Activated CD4-positive, alpha-beta T cell treated with anti-CD3 and anti-CD28 coated beads for 36 hours (primary cell): ENCODE measurements around the gene P2RY1. TPM values are rescaled to one million over a fixed set of nuclear protein-coding genes. Genes with fewer than 3 reads are reported as not detected.

Experiments
- ATAC-seq: fragments of 200-7000 bp; cut with Tn5 transposase; one replicate; pipeline ENCODE4 v1.10.0; 2021; ENCODE audit warnings: mild to moderate bottlenecking, moderate library complexity
- CTCF ChIA-PET: fragments of 350-600 bp; sonication (Branson Sonifier 250); formaldehyde crosslinking; loops from one replicate; lab custom pipeline; 2021; ENCODE audit warnings: antibody characterized with exemption; lab: Charles Lee
- POLR2A ChIA-PET: fragments of 350-600 bp; sonication (Branson Sonifier 250); formaldehyde crosslinking; loops from one replicate; lab custom pipeline; 2021; ENCODE audit warnings: antibody characterized with exemption, inconsistent platforms; lab: Charles Lee
- DNase-seq: peaks from one replicate; pipeline ENCODE4 v3.0.0-alpha.2; 2020
- H3K27ac Mint-ChIP-seq: one replicate; pipeline ENCODE4 v1.8.0; 2021; ENCODE audit warnings: mixed read lengths
- H3K27me3 Mint-ChIP-seq: one replicate; pipeline ENCODE4 v1.8.0; 2021; ENCODE audit warnings: mixed read lengths
- H3K36me3 Mint-ChIP-seq: one replicate; pipeline ENCODE4 v1.8.0; 2021; ENCODE audit warnings: low read depth, mixed read lengths
- H3K4me1 Mint-ChIP-seq: one replicate; pipeline ENCODE4 v1.8.0; 2021; ENCODE audit warnings: mixed read lengths
- H3K4me3 Mint-ChIP-seq: one replicate; pipeline ENCODE4 v1.8.0; 2021; ENCODE audit warnings: mild to moderate bottlenecking, moderate library complexity, mixed read lengths
- H3K9me3 Mint-ChIP-seq: one replicate; pipeline ENCODE4 v1.8.0; 2021; ENCODE audit warnings: low read depth, mixed read lengths
- intact Hi-C, 2 experiments: fragments of 100-400 bp; cut with DNase I in 1 of 2; cut with micrococcal nuclease in 1 of 2; formaldehyde crosslinking; loops; one replicate each; pipeline versions ENCODE4 v1.14.2 to v1.15.1; 2022 to 2024; cut with DNase I, micrococcal nuclease
- total RNA-seq, 2 experiments: library from RNA; stranded (reverse); gene quantifications; one replicate each; pipeline ENCODE4 v1.2.3, GENCODE V29; 2021

Gene P2RY1
- total RNA-seq, 2 experiments from 2014 or later = 1.1 to 1.8 TPM

DNA sequence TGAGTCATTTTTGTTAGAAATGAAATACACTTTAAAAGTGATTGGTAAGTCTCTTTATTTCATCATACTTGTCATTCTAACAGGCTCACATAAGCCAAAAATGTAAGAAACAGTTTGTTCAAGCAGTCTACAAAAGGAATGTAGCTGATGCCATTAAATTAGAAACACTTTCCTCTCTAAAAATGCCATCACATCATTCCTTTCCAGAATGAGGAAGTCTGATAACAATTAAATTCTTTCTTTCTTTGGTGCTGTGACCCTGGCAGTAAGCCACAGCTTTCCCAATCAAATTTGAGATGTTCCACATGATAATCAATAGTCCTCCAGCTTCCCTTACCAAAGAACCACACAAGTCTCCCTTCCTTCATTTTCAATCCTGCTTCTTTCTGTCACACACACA lies 9.4 kb upstream of the P2RY1 start:
- H3K36me3 Mint-ChIP-seq = no peaks in the 10 kb centered on the region
- H3K4me1 Mint-ChIP-seq = no peaks in the 10 kb centered on the region
- ChIA-PET POLR2A (no interaction called here), CTCF (no interaction called here)
- intact Hi-C loops = no loop called here
- no peak overlapping the region for H3K4me3 Mint-ChIP-seq
- no peak overlapping the region for H3K27ac Mint-ChIP-seq
- no peak for DNase-seq
- no peak for ATAC-seq
- peaks cover 3% of the 10 kb centered on the region for H3K27me3 Mint-ChIP-seq
- H3K9me3 Mint-ChIP-seq = no peaks in the 10 kb centered on the region

DNA sequence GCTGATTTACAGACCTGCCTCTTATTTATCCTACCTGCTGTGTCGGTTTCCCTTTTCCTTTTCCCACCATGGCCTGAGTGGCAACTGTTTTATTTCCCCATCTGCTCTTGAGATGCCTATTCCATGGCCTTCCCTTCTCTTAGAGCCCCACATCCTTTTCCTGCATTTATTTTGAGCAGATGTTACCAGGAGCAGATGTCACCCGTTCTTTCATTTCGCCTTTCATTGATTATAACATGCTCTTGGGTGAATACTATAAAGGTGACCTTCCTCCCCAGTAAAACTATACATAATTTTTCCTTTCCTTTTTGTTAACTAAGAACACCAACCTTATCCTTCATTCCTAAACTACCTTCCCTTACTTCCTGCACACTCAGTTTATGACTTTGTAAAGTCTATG lies 8.5 kb upstream of the P2RY1 start:
- ChIA-PET CTCF (no interaction called here), POLR2A (no interaction called here)
- intact Hi-C loops = no loop called here
- DNase-seq (no peak), ATAC-seq (no peak)
- Mint-ChIP-seq H3K9me3 (no peaks in the 10 kb centered on the region), H3K27me3 (peaks cover 3% of the 10 kb centered on the region), H3K27ac (no peak overlapping the region), H3K36me3 (no peaks in the 10 kb centered on the region), H3K4me1 (no peaks in the 10 kb centered on the region), H3K4me3 (no peak overlapping the region)

DNA sequence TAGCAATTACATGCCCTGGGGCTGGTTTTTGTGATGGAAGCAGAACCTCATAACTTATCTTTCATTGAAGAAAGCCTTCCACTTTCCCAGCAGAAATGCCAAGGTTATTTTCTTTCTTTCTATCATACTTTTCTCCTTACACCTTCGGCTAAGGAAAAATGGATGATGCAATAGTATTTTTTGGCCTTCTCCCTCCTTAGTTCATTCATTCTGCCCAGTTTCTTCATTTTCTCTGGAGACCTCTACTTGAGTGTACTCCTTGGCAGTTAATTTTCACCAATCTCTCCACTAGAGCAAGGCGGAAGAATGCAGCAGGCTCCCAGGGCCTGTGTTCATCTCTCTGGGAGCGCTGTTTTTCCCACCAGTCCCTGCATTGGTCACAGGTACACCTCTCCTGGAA lies 7.6 kb upstream of the P2RY1 start:
- peaks cover 3% of the 10 kb centered on the region for H3K27me3 Mint-ChIP-seq
- POLR2A ChIA-PET = no interaction called here

DNA sequence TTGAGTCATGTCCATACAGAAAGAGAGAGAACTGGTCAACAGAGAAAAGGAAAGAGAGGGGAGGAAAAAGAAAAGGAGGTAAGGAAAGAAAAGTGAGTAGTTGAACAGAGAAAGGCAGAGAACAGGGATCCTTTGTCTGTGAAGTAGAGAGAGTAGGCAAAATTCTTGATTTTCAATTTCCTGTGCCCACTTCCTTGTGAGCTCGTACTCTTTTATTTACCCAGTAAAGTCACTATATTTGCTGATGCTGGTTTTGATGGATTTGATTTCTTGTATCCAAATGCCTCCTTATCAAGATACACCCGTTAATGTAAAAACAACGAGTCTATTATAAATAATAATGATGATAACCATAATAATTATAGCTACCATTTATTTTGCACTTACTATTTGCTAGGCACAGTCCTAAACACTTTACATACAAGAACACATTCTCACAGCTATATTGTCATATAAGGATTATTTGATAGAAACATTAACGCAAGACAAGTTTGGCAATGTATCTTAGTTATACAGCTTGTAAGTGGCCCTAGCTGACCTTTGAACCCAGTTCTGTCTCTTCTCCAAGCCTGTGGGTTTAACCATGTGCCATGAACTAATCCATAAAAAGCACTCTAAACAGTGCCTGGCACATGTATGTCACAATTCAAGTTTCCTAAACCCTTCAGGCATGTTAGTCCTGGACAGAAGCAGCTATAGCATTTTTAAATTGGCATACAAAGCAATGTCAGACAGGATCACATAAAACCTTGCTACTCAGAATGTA lies 6.7 kb upstream of the P2RY1 start:
- H3K36me3 Mint-ChIP-seq = no peaks in the 10 kb centered on the region
- DNase-seq = no peak
- ChIA-PET CTCF (interaction anchor here (0.7 kb wide), 1 partner anchor 15 kb away, joined by 3 read pairs; no protein-coding TSS in a partner anchor), POLR2A (no interaction called here)
- no peak overlapping the region for H3K4me3 Mint-ChIP-seq
- no peaks in the 10 kb centered on the region for H3K4me1 Mint-ChIP-seq
- H3K27ac Mint-ChIP-seq = no peak overlapping the region
- ATAC-seq = no peak
- H3K9me3 Mint-ChIP-seq = no peaks in the 10 kb centered on the region
- intact Hi-C loops = no loop called here
- H3K27me3 Mint-ChIP-seq = peaks cover 6% of the 10 kb centered on the region

More for the DNA sequence above, 7.6 kb upstream of the P2RY1 start:
- no peaks in the 10 kb centered on the region for H3K36me3 Mint-ChIP-seq
- H3K27ac Mint-ChIP-seq = no peak overlapping the region
- ATAC-seq = no peak
- H3K4me3 Mint-ChIP-seq = no peak overlapping the region
- no peaks in the 10 kb centered on the region for H3K9me3 Mint-ChIP-seq
- no peak for DNase-seq
- no peaks in the 10 kb centered on the region for H3K4me1 Mint-ChIP-seq
- CTCF ChIA-PET = no interaction called here
- intact Hi-C loops = no loop called here

DNA sequence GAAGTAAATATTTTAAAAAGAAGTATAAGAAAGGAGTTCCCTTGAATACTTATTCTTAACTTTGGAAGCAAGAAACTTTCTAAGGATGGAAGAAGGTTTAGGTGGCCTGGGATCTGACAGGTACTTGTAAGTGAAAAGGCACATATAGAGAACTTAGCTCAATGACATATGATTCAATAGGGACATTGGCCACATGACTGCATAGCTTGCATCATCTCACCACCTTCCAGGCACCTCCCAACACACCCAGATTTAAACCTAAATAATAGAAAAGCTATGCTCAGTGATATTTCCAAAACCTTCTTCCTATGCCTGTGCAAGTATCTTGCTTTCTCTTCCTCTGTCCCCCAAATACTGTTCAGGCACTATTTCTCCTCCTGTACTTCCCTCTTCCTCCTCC lies 4.7 kb upstream of the P2RY1 start:
- H3K27ac Mint-ChIP-seq = no peak overlapping the region
- peaks cover 5% of the 10 kb centered on the region for H3K4me1 Mint-ChIP-seq
- intact Hi-C loops = loop anchor here in 1 of 2 experiments (10.0 kb wide), 1 partner anchor 355 kb away; no protein-coding TSS in a partner anchor
- H3K27me3 Mint-ChIP-seq = peaks cover 10% of the 10 kb centered on the region
- DNase-seq (peak; percentile 4), ATAC-seq (no peak)
- ChIA-PET CTCF (no interaction called here), POLR2A (no interaction called here)
- H3K4me3 Mint-ChIP-seq = no peak overlapping the region
- no peaks in the 10 kb centered on the region for H3K36me3 Mint-ChIP-seq
- no peaks in the 10 kb centered on the region for H3K9me3 Mint-ChIP-seq

DNA sequence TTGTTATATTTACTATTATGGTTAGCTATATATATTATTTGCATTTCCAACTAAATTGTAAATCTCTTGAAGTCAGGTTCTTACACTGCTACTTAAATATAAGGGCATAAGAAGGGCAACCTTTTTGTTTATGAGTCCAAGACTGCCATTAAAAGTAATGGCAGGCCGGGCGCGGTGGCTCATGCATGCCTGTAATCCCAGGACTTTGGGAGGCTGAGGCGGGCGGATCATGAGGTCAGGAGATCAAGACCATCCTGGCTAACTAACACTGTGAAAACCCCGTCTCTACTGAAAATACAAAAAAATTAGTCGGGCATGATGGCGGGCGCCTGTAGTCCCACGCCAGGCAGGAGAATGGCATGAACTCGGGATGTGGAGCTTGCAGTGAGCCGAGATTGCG lies 2.9 kb upstream of the P2RY1 start:
- H3K4me1 Mint-ChIP-seq = peaks cover 15% of the 10 kb centered on the region
- ATAC-seq (no peak), DNase-seq (no peak)
- H3K36me3 Mint-ChIP-seq = peaks cover 3% of the 10 kb centered on the region
- POLR2A ChIA-PET = no interaction called here
- CTCF ChIA-PET = no interaction called here
- intact Hi-C loops = loop anchor here in 1 of 2 experiments (10.0 kb wide), 1 partner anchor 357 kb away; no protein-coding TSS in a partner anchor
- H3K27me3 Mint-ChIP-seq = peaks cover 22% of the 10 kb centered on the region
- no peaks in the 10 kb centered on the region for H3K9me3 Mint-ChIP-seq
- H3K27ac Mint-ChIP-seq = no peak overlapping the region
- H3K4me3 Mint-ChIP-seq = no peak overlapping the region

DNA sequence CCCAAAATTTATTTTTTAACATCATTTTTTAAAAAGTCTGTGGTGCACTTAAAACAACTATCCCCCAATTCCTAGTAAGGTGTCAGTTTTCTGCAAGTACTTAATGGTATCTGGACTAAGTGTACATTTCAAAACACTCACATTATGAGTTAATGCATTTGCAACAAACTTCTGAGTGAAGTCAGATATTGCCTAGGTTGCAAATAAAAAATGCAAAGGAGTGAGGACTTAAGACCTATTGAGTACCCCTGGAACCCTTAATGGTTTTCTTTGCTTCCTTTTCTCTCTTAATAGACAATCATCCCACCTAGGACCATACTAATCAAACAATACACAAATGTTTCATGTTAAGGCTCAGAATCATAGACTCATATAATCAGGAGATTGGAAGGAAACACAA lies 1.8 kb upstream of the P2RY1 start:
- ChIA-PET POLR2A (no interaction called here), CTCF (no interaction called here)
- peaks cover 15% of the 10 kb centered on the region for H3K4me1 Mint-ChIP-seq
- peaks cover 3% of the 10 kb centered on the region for H3K36me3 Mint-ChIP-seq
- no peak for DNase-seq
- no peak for ATAC-seq
- intact Hi-C loops = loop anchor here in 1 of 2 experiments (10.0 kb wide), 1 partner anchor 358 kb away; no protein-coding TSS in a partner anchor
- no peak overlapping the region for H3K4me3 Mint-ChIP-seq
- H3K27me3 Mint-ChIP-seq = peaks cover 29% of the 10 kb centered on the region
- no peaks in the 10 kb centered on the region for H3K9me3 Mint-ChIP-seq
- H3K27ac Mint-ChIP-seq = no peak overlapping the region

DNA sequence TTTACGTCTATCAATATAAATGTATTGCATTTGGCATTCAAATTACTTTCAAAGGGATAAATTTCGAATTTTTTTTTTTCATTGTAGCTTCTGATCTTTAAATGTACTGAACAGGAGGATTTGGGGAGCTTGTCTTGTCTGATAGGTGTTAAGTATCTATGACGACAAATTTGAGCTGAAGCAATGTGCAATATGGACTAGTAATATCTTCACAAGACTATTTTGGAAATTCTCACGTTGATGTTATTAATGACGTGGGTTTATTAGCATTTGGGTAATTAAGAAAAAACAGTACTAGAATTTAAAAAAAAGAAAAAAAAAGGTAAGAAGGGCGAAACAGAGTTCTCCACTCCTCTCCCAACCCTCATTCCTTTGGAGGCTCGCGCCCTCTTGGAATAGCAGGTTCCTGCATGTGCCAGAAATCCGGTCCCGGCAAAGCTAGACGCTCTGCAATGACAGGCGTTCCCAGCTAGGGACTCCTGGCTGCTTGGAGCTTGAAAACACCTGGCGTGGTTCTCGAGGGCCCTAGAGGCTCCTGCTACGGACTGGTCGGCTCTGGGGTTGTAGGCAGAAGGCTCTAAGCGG lies 648 bp upstream of the P2RY1 start:
- H3K36me3 Mint-ChIP-seq = peaks cover 3% of the 10 kb centered on the region
- intact Hi-C loops = loop anchor here in 1 of 2 experiments (10.0 kb wide), 1 partner anchor 359 kb away; no protein-coding TSS in a partner anchor
- ATAC-seq = no peak
- POLR2A ChIA-PET = no interaction called here
- H3K27me3 Mint-ChIP-seq = peaks cover 30% of the 10 kb centered on the region
- CTCF ChIA-PET = interaction anchor here (0.6 to 0.9 kb wide), 3 partner anchors 145 to 260 kb away, joined by 3 to 5 read pairs (median 3); no protein-coding TSS in a partner anchor
- peak overlapping the region; percentile 6 for H3K27ac Mint-ChIP-seq
- no peaks in the 10 kb centered on the region for H3K9me3 Mint-ChIP-seq
- H3K4me1 Mint-ChIP-seq = peaks cover 15% of the 10 kb centered on the region
- H3K4me3 Mint-ChIP-seq = peak overlapping the region; percentile 82
- DNase-seq = no peak

DNA sequence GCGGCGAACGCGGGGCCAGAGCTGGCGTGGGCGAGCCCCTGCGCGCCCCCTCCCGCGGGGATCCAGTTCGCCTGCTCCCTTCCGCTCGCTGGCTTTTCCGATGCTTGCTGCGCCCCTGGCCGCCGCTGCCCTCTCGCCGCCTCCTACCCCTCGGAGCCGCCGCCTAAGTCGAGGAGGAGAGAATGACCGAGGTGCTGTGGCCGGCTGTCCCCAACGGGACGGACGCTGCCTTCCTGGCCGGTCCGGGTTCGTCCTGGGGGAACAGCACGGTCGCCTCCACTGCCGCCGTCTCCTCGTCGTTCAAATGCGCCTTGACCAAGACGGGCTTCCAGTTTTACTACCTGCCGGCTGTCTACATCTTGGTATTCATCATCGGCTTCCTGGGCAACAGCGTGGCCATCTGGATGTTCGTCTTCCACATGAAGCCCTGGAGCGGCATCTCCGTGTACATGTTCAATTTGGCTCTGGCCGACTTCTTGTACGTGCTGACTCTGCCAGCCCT lies 721 bp downstream of the P2RY1 start:
- Mint-ChIP-seq H3K27me3 (peaks cover 32% of the 10 kb centered on the region), H3K4me1 (peaks cover 15% of the 10 kb centered on the region), H3K27ac (peak overlapping the region; percentile 15), H3K9me3 (no peaks in the 10 kb centered on the region), H3K4me3 (peak overlapping the region; percentile 82), H3K36me3 (peaks cover 3% of the 10 kb centered on the region)
- intact Hi-C loops = loop anchor here in 1 of 2 experiments (10.0 kb wide), 1 partner anchor 361 kb away; no protein-coding TSS in a partner anchor
- CTCF ChIA-PET = no interaction called here
- POLR2A ChIA-PET = interaction anchor here (0.6 kb wide), 1 partner anchor 49 kb away, joined by 3 read pairs; no protein-coding TSS in a partner anchor
- peak; percentile 11 for DNase-seq
- ATAC-seq = peak; percentile 2

DNA sequence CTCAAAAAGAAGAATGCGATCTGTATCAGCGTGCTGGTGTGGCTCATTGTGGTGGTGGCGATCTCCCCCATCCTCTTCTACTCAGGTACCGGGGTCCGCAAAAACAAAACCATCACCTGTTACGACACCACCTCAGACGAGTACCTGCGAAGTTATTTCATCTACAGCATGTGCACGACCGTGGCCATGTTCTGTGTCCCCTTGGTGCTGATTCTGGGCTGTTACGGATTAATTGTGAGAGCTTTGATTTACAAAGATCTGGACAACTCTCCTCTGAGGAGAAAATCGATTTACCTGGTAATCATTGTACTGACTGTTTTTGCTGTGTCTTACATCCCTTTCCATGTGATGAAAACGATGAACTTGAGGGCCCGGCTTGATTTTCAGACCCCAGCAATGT lies 1.3 kb downstream of the P2RY1 start:
- Mint-ChIP-seq H3K27ac (no peak overlapping the region), H3K9me3 (no peaks in the 10 kb centered on the region), H3K4me3 (peak overlapping the region; percentile 82), H3K27me3 (peaks cover 32% of the 10 kb centered on the region), H3K4me1 (peaks cover 15% of the 10 kb centered on the region), H3K36me3 (peaks cover 3% of the 10 kb centered on the region)
- POLR2A ChIA-PET = no interaction called here
- CTCF ChIA-PET = no interaction called here
- ATAC-seq (no peak), DNase-seq (no peak)
- intact Hi-C loops = loop anchor here in 1 of 2 experiments (10.0 kb wide), 1 partner anchor 361 kb away; no protein-coding TSS in a partner anchor

DNA sequence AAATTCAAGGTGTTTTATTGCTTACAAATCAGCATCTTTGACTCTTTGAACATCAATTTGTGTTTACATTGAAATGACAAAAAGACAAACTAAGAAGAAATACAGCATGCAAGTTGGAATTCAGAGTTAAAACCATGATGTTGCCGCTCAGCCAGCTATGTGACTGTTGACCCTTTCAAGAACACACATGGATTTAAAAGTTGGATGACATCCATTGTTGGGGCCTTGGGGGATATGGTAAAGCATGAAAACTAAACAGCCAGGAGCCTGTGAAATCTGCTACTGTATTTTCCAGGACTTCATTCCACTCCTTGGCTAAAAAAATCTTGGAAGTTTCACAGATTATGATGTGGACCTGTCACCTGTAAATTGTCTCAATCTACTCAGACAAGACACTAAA lies 4.6 kb downstream of the P2RY1 start:
- Mint-ChIP-seq H3K4me3 (no peak overlapping the region), H3K9me3 (no peaks in the 10 kb centered on the region), H3K27ac (no peak overlapping the region), H3K36me3 (peaks cover 3% of the 10 kb centered on the region), H3K27me3 (peaks cover 26% of the 10 kb centered on the region), H3K4me1 (peaks cover 12% of the 10 kb centered on the region)
- ATAC-seq = no peak
- ChIA-PET CTCF (interaction anchor here (0.6 kb wide), 1 partner anchor 1061 kb away, joined by 3 read pairs; no protein-coding TSS in a partner anchor), POLR2A (no interaction called here)
- intact Hi-C loops = loop anchor here in 1 of 2 experiments (10.0 kb wide), 1 partner anchor 365 kb away; no protein-coding TSS in a partner anchor
- DNase-seq = no peak
